ENCODE measurements around the gene TAF6.
A peak's percentile ranks its signal among the peaks of the same experiment; 100 is the strongest.

TAF6 gene

DNA sequence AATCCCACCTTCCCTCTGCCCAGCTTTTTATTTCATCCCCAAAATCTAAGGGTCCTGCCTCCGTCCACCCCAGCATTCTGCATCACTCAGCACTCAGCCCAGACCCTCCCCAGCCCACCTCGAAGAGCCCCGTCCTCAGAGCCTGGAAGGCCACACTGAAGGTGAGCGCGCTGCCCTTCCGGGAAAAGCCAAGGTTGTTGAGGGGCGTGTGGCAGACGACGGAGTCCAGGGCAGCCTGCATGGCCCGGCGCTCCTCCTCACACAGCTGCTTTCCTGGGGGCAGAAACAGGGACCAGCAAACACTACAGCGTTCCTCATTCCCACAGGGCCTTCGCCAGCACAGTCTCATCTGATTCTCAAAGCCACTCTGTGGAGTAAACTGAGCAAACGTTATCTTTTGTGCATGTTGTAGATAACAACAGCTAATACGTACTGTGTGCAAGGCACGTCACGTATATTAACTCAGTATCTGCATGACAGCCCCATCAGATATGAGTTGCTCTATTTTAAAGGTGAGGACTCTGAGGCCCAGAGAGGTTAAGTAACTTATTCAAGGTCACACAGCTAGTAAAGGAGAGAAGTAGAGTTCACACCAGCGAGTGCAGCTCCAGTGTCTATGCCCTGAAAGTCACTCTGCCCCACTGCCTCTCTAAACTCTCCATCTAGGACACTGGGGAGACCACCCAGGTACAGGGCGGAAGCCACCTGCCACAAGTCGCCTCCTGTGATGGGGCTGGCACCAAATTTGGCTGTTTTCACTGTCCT is 36.6 kb upstream of the TAF6 start:
- TF ChIP-seq, protein P1, sequence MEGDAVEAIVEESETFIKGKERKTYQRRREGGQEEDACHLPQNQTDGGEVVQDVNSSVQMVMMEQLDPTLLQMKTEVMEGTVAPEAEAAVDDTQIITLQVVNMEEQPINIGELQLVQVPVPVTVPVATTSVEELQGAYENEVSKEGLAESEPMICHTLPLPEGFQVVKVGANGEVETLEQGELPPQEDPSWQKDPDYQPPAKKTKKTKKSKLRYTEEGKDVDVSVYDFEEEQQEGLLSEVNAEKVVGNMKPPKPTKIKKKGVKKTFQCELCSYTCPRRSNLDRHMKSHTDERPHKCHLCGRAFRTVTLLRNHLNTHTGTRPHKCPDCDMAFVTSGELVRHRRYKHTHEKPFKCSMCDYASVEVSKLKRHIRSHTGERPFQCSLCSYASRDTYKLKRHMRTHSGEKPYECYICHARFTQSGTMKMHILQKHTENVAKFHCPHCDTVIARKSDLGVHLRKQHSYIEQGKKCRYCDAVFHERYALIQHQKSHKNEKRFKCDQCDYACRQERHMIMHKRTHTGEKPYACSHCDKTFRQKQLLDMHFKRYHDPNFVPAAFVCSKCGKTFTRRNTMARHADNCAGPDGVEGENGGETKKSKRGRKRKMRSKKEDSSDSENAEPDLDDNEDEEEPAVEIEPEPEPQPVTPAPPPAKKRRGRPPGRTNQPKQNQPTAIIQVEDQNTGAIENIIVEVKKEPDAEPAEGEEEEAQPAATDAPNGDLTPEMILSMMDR (IDR thresholded peaks at IDR 0.05; ENCODE audit: extremely low read depth, missing control alignments): no peak
- DNase-seq (ENCODE audit: low spot score): peak; percentile 10

DNA sequence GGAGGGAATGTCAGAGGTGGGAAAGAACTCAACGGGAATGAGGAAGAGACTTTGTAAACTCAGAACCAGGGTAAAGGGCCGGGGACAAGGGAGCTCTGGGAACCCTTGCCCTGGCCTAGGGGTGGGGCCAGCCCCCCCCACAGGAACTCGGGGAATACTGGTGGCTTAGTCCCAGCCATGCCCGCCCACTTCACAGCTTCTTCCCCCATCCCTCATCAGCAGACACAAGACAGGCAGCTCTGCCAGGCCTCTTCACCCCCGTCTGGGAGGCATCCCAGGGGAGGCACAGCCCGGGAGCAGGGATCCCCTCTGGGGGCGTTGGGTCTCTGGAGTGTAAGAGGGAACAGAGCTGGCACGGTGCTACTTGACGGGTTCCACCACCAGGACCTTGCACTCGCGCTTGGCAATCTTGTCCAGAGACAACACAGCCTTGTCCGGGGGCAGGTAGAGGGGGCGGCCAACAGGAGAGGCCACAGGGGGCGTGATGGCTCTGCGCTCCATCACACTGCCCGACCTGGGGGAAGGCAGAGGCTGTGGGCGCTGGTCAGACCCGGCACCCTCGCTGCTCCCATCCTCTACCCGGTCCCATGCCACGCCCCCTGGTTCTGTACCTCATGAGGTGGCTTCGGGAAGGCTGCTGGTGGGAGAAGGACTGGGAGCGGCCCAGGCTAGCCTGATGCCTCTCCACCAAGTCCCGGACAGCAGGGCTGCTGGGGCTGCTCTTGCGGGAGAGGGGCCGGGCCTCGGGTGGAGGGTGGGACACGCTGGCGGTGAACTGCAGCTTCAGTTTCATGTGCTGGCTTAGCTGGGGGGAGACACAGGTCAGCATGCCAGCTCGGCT is 35.7 kb upstream of the TAF6 start:
- TF ChIP-seq, protein P1 (IDR thresholded peaks at IDR 0.05; ENCODE audit: extremely low read depth, missing control alignments): no peak
- DNase-seq (ENCODE audit: low spot score): no peak

DNA sequence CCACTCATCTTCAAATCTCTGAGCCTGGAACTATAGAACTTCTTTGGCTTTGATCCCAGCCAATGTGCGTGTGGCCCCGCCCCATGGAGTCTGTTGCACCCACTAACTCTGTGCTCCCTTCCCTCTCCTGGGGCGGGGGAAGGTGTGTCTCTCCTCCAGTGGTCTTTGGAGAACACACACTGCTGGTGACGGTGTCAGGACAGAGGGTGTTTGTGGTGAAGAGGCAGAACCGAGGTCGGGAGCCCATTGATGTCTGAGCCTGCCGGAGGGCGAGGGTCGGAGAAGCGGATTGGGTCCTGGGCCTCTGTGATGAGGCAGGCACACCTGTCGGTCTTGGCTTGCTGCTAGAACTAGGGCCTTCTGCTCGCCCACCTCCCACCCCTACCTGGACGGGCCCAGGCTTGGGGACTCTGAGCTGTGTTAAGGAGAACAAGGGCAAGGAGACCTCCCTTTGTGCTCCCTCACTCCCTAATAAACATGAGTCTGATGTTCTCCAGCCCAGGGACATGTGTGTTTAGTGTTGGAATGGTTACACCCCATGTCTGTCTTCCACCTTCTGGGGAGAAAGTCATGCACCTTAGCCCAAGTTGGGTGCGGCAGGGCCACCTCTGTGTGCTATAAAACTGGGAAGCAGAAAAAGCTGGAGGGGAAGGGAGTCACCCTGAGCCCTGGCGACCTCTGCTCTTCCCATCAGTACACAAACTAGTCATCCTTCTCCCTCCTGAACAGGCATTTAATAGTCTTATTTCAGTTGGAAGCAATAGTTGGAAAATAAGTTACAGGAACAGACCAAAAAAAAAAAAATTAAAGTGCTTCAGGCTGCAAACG is 34.8 kb upstream of the TAF6 start:
- TF ChIP-seq, protein P1 (IDR thresholded peaks at IDR 0.05; ENCODE audit: extremely low read depth, missing control alignments): no peak
- no peak for DNase-seq (ENCODE audit: low spot score)

DNA sequence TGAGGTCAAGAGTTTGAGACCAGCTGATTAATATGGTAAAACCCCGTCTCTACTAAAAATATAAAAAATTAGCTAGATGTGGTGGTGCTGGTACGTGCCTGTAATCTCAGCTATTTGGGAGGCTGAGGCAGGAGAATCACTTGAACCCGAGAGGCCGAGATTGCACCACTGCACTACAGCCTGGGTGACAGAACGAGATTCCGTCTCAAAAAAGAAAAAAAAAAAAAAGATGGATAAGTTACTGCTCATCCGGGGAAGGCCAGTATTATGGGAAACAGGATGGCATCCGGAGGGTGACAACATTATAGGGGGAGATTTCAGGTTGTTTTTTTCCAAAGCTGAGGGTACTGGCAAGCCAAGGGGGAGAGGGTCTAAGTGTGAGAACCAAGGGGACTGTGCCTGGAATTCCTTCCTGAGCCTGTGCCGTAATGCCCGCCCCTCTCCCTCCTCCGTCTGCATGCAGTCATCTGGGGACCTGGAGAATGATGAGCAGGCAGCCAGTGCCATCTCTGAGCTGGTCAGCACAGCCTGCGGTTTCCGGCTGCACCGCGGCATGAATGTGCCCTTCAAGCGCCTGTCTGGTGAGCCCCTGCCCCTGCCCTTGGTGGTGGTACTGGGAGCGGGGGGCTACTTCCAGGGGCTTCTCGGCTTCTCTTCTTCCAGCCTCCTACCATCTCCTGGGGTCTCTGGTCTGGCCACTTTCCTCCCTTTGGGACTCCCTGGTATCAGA is 33.9 kb upstream of the TAF6 start:
- TF ChIP-seq, protein P1 (IDR thresholded peaks at IDR 0.05; ENCODE audit: extremely low read depth, missing control alignments): no peak
- no peak for DNase-seq (ENCODE audit: low spot score)

DNA sequence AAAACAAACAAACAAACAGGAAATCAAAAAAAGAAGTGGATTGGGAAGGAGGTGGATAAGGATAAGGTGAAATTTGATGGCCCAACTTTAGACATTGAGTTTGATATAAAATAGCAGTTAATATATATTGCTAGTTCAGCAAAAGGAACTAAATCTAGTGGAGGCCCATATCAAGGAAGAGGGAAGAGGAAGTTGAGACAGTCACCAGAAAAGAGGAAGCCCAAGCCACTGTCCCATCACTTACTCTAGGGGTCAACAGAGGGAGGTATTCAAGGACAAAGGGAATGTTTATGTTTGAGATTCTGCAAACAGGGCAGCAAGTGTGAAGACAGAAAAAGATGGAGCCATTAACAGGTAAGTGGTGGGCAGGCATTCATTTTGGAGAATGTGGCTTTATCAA is 33.2 kb upstream of the TAF6 start:
- TF ChIP-seq, protein P1 (IDR thresholded peaks at IDR 0.05; ENCODE audit: extremely low read depth, missing control alignments): no peak
- peak; percentile 7 for DNase-seq (ENCODE audit: low spot score)

DNA sequence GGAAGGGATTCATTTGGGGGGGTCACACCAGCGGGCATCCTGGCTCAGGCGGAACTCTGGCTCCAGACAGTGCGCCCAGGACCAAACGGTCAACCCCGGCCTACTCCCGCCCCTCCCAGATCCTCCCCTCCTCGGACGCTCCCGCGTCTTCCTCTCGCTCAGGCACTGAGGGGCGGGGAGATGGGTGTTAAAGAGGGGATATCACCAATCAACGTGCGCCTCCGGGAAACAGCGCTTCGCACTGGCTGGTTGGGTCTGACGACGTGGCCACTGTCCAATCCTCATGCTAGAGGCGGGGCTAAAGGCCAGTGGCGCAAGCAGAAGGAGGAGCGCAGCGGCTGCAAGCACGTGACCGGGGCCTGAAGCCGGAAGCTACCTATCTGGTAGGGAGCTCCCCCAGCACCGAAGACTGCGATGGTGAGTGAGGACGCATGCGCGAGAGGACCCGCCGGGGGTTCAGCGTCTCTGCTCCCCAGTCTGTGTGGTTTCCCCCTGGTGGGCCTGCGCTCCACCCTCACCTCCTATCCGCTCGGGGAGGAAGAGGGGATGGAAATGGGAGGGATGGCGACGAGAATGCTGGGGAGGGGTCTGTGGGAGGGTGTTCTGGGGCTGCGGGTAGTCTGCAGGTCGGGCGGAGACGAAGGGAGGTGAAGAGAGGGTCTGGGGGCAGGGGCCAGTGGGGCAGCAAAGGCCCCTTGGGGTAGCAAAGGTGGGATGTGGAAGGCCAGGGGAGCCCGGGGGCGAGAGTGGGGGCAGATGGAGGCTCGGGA is 29.6 kb upstream of the TAF6 start, which contains the start of gene LAMTOR4:
LAMTOR4 (plus strand) TSS at position 360 of the 770 bp plus-strand sequence; CDS start at position 415, 55 bp downstream.
- peak; percentile 96 for DNase-seq (ENCODE audit: low spot score)
- TF ChIP-seq, protein P1 (IDR thresholded peaks at IDR 0.05; ENCODE audit: extremely low read depth, missing control alignments): no peak

Measured in GM20000 (cell line).